ENCODE measurements around the gene MEG3. TPM values are rescaled to one million over a fixed set of nuclear protein-coding genes. Genes with fewer than 3 reads are reported as not detected.

Gene MEG3
- total RNA-seq, 2 donors from 2014 or later: 0.21 TPM; not detected in 1

DNA sequence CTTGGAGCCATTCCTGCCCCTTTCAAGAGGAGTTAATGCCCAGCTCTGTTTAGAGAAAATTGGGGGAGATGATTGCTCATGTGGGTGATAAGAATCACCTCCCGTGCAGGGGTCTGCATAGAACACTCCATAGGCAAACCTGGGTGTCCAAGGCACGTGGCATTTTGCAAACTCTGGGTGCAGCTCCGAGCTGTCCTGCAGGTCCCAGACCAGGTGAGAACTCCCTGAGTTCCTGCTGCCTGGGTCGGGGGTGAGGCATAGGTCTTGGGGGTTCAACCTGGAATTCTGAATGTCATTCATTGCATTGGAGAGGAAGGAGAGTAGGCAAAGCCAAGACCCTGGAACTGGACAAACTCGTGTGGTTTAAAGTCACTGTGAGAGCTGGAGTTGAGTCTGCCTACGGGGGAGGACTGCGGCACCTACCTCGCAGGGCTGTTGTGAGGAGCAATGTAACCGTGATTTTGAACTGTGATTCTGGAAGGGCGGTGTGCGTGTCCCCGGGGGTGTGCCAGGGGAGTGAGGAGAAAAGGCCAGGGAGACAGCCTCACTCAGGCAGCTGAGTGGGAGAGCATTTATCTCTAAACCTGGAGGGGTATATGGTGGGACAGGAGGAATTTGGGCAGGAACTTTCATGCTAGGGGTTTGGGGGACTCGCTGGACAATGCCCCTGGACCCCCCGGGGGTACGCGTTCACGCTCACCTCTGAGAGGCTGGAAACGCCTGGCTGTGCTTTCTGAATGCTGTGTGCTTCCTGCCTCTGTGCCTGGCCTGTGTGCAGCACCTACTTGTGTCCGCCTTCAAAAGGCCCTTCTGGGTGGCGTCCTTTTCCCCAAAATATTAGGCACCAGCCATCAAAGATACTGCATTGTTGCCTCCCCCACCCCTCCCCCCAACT lies 30.4 kb downstream of the MEG3 start:
- Mint-ChIP-seq H3K4me1 (no peaks in the 10 kb centered on the region), H3K4me3 (no peak overlapping the region), H3K27me3 (peaks cover 25% of the 10 kb centered on the region), H3K27ac (no peak overlapping the region), H3K36me3 (ENCODE audit: low read depth) (no peaks in the 10 kb centered on the region)
- no peaks in the 10 kb centered on the region for H3K9me3 ChIP-seq (ENCODE audit: control insufficient read depth, low read length, poor library complexity, severe bottlenecking)
- no peak for ATAC-seq
- no peak for DNase-seq

DNA sequence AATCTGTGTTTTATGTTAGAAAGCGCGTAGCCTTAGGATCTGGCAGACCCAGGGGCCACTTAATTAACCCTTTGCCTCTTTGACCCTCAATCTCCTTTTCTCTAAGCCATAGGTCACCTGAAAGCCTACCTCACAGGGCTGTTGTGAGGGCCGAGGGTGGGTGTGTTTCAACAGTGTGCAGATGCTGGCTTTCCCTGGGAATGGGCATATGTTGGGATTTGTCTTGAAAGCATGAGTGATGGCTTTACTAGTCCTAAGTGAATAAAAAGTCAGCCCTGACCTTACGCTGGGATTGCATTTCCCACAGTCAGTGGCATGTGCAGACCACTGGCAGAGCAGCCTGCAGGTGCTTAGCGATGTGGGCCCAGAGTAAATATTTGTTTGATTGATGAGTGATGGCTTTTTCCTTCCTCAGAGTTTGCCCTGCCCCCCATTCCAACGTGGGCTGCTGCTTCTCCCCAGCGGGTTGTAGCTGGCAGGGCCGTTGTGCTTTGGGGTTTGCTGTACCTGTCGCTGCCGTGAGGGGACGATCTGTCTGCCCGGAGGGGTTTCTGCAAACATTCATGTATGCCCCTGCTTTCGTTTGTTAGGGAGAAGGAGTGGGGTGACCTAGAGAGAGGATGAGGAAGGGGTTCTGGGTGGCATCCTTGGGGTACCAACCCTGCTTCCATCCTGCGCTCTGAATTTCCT lies 31.5 kb downstream of the MEG3 start:
- H3K27me3 Mint-ChIP-seq: peaks cover 21% of the 10 kb centered on the region
- no peaks in the 10 kb centered on the region for H3K9me3 ChIP-seq (ENCODE audit: control insufficient read depth, low read length, poor library complexity, severe bottlenecking)
- H3K36me3 Mint-ChIP-seq (ENCODE audit: low read depth): peaks cover 2% of the 10 kb centered on the region
- no peak overlapping the region for H3K4me3 Mint-ChIP-seq
- no peak for DNase-seq
- no peak overlapping the region for H3K27ac Mint-ChIP-seq
- ATAC-seq: no peak
- no peaks in the 10 kb centered on the region for H3K4me1 Mint-ChIP-seq

GRCh38 chr14:100857923-100858837 lies 32.3 kb downstream of the MEG3 start:
- no peaks in the 10 kb centered on the region for H3K4me1 Mint-ChIP-seq
- ATAC-seq (no peak), DNase-seq (no peak)
- H3K27me3 Mint-ChIP-seq: peaks cover 21% of the 10 kb centered on the region
- H3K36me3 Mint-ChIP-seq (ENCODE audit: low read depth): peaks cover 2% of the 10 kb centered on the region
- no peak overlapping the region for H3K27ac Mint-ChIP-seq
- no peak overlapping the region for H3K4me3 Mint-ChIP-seq
- no peaks in the 10 kb centered on the region for H3K9me3 ChIP-seq (ENCODE audit: control insufficient read depth, low read length, poor library complexity, severe bottlenecking)

DNA sequence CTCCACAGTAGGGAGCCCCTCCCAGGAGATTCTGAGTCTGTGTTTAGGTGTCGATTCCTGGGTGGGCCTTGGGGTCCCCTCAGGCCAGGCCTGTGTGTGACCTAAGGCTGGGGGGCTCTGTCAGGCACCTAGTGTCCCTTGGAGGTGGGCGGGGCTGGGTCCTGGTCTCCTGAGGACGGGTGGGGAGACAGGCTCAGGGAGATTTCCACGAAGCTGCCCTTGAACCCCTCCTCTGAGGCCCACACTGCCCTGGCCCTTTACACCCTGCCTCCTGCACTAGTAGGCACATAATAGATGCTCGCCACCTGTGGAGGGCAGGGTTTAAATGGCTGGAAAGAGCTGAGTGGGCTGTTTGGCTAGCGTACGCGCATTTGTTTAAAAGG lies 32.9 kb downstream of the MEG3 start:
- no peaks in the 10 kb centered on the region for H3K4me1 Mint-ChIP-seq
- H3K27me3 Mint-ChIP-seq: peaks cover 24% of the 10 kb centered on the region
- no peak overlapping the region for H3K27ac Mint-ChIP-seq
- no peak overlapping the region for H3K4me3 Mint-ChIP-seq
- no peaks in the 10 kb centered on the region for H3K9me3 ChIP-seq (ENCODE audit: control insufficient read depth, low read length, poor library complexity, severe bottlenecking)
- no peak for ATAC-seq
- peaks cover 2% of the 10 kb centered on the region for H3K36me3 Mint-ChIP-seq (ENCODE audit: low read depth)
- DNase-seq: peak in 1 of 3 donors; percentile 6

- H3K4me3 Mint-ChIP-seq: no peak overlapping the region
- DNase-seq (no peak), ATAC-seq (no peak)
- H3K4me1 Mint-ChIP-seq: no peaks in the 10 kb centered on the region
- H3K27ac Mint-ChIP-seq: peak overlapping the region; percentile 63
- no peaks in the 10 kb centered on the region for H3K9me3 ChIP-seq (ENCODE audit: control insufficient read depth, low read length, poor library complexity, severe bottlenecking)
- peaks cover 2% of the 10 kb centered on the region for H3K36me3 Mint-ChIP-seq (ENCODE audit: low read depth)
- peaks cover 26% of the 10 kb centered on the region for H3K27me3 Mint-ChIP-seq
These were observed 33.9 kb downstream of the MEG3 start for GRCh38 chr14:100859781-100860180.

- DNase-seq: no peak
- Mint-ChIP-seq H3K4me1 (no peaks in the 10 kb centered on the region), H3K36me3 (ENCODE audit: low read depth) (peaks cover 2% of the 10 kb centered on the region), H3K4me3 (no peak overlapping the region), H3K27me3 (peaks cover 26% of the 10 kb centered on the region), H3K27ac (no peak overlapping the region)
- ATAC-seq: no peak
- H3K9me3 ChIP-seq (ENCODE audit: control insufficient read depth, low read length, poor library complexity, severe bottlenecking): no peaks in the 10 kb centered on the region
These were observed 34.8 kb downstream of the MEG3 start for GRCh38 chr14:100860556-100861187.

GRCh38 chr14:100861188-100861936 lies 35.4 kb downstream of the MEG3 start:
- no peak for ATAC-seq
- DNase-seq: no peak
- no peak overlapping the region for H3K4me3 Mint-ChIP-seq
- peaks cover 2% of the 10 kb centered on the region for H3K36me3 Mint-ChIP-seq (ENCODE audit: low read depth)
- H3K27ac Mint-ChIP-seq: no peak overlapping the region
- H3K27me3 Mint-ChIP-seq: peaks cover 21% of the 10 kb centered on the region
- H3K9me3 ChIP-seq (ENCODE audit: control insufficient read depth, low read length, poor library complexity, severe bottlenecking): no peaks in the 10 kb centered on the region
- no peaks in the 10 kb centered on the region for H3K4me1 Mint-ChIP-seq

DNA sequence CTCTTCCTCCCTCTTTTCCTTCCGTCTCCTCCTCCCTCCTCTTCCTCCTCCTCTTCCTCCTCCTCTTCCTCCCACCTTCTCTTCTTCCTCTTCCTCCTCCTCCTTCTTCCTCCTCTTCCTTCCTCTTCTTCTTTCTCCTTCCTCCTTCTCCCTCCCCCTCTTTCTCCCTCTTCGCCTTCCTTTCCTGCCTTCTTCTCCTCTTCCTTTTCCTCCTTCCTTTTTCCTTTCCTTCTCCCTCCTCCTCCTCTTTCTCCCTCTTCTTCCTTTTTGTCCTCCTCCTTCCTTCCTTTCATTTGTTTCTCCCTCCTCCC lies 36.0 kb downstream of the MEG3 start:
- Mint-ChIP-seq H3K27ac (no peak overlapping the region), H3K36me3 (ENCODE audit: low read depth) (peaks cover 2% of the 10 kb centered on the region), H3K4me3 (no peak overlapping the region), H3K4me1 (no peaks in the 10 kb centered on the region), H3K27me3 (peaks cover 21% of the 10 kb centered on the region)
- H3K9me3 ChIP-seq (ENCODE audit: control insufficient read depth, low read length, poor library complexity, severe bottlenecking): no peaks in the 10 kb centered on the region
- DNase-seq (no peak), ATAC-seq (no peak)

DNA sequence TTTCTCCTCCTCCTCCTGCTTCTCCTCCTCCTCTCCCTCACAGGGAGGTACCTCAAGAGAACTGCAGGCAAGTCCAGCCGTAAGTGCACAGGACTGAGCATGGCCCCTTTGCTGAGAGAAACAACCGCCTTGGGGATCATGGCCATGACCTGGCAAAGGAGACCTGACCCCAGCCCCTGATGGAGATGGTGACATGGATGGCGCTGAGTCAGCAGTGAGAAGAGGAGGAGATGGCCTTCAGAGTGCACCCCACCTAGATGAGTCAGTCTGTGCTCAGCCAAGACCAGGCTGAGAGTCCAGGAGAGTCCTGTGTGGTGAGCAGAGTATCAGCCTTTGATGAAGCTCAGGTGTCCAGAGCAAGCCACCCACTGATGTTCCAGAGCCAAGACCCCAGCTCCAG lies 36.4 kb downstream of the MEG3 start:
- Mint-ChIP-seq H3K27me3 (peaks cover 21% of the 10 kb centered on the region), H3K27ac (no peak overlapping the region), H3K36me3 (ENCODE audit: low read depth) (peaks cover 2% of the 10 kb centered on the region), H3K4me1 (no peaks in the 10 kb centered on the region), H3K4me3 (no peak overlapping the region)
- H3K9me3 ChIP-seq (ENCODE audit: control insufficient read depth, low read length, poor library complexity, severe bottlenecking): no peaks in the 10 kb centered on the region
- DNase-seq (no peak), ATAC-seq (no peak)

GRCh38 chr14:100862793-100863192 lies 36.9 kb downstream of the MEG3 start:
- Mint-ChIP-seq H3K36me3 (ENCODE audit: low read depth) (peaks cover 2% of the 10 kb centered on the region), H3K27ac (no peak overlapping the region), H3K4me1 (no peaks in the 10 kb centered on the region), H3K4me3 (no peak overlapping the region), H3K27me3 (peaks cover 21% of the 10 kb centered on the region)
- no peak for ATAC-seq
- no peaks in the 10 kb centered on the region for H3K9me3 ChIP-seq (ENCODE audit: control insufficient read depth, low read length, poor library complexity, severe bottlenecking)
- no peak for DNase-seq

DNA sequence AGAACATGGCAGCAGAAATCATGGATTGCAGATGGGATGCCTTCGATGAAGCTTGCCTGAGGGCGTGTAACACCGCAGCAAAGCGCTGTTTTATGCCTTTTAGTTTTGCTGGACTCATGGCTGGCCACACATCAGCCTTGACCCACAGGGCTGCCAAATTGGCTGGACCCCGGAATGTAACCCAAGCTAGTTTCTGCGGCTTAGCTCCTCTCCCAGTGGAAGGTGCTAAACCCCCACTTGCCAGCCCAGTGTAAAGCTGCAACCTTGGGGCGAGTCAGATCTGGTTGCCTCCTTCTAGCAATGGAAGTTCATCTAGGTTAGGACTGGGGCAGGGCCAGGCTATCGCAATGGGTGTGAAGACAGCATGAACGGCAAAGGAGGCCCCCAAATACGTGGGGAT lies 38.3 kb downstream of the MEG3 start:
- no peaks in the 10 kb centered on the region for H3K9me3 ChIP-seq (ENCODE audit: control insufficient read depth, low read length, poor library complexity, severe bottlenecking)
- ATAC-seq (no peak), DNase-seq (no peak)
- no peak overlapping the region for H3K4me3 Mint-ChIP-seq
- H3K4me1 Mint-ChIP-seq: no peaks in the 10 kb centered on the region
- H3K36me3 Mint-ChIP-seq (ENCODE audit: low read depth): peaks cover 2% of the 10 kb centered on the region
- H3K27ac Mint-ChIP-seq: no peak overlapping the region
- peaks cover 16% of the 10 kb centered on the region for H3K27me3 Mint-ChIP-seq

GRCh38 chr14:100864960-100865681 lies 39.2 kb downstream of the MEG3 start:
- H3K36me3 Mint-ChIP-seq (ENCODE audit: low read depth): peaks cover 2% of the 10 kb centered on the region
- no peaks in the 10 kb centered on the region for H3K9me3 ChIP-seq (ENCODE audit: control insufficient read depth, low read length, poor library complexity, severe bottlenecking)
- H3K27me3 Mint-ChIP-seq: peaks cover 11% of the 10 kb centered on the region
- ATAC-seq: no peak
- no peak overlapping the region for H3K27ac Mint-ChIP-seq
- H3K4me1 Mint-ChIP-seq: no peaks in the 10 kb centered on the region
- DNase-seq: peak in 1 of 3 donors; percentile 2
- no peak overlapping the region for H3K4me3 Mint-ChIP-seq
